Naive B cell (primary cell): Measurements from ENCODE around the gene RASL11A. TPM values are rescaled to one million over a fixed set of nuclear protein-coding genes. Genes with fewer than 3 reads are reported as not detected.
"Not testable (repeated sequence)": the region's sequence is repeated elsewhere in the genome, so short reads cannot be mapped to it uniquely, and the experiment has no call there.

Experiments
- ATAC-seq, 2 donors: fragments of 150-1000 bp; cut with Tn5 transposase; 2 replicates each; pipeline ENCODE4 v1.10.0; 2021; ENCODE audit warnings: low read depth in 2 of 2, mild to moderate bottlenecking in 2 of 2, moderate library complexity in 2 of 2
- DNase-seq: peaks from one replicate; pipeline ENCODE4 v3.0.0; 2022
- H3K27ac Mint-ChIP-seq, 6 donors: one replicate each; pipeline ENCODE4 v1.8.0; 2020 to 2022; ENCODE audit warnings: mild to moderate bottlenecking in 6 of 6, mixed read lengths in 6 of 6, moderate library complexity in 5 of 6, inconsistent platforms in 2 of 6
- H3K27me3 Mint-ChIP-seq, 3 donors: one replicate each; pipeline ENCODE4 v1.8.0; 2021 to 2022; ENCODE audit warnings: mixed read lengths in 3 of 3, mild to moderate bottlenecking in 1 of 3
- H3K36me3 Mint-ChIP-seq, 2 donors: one replicate each; pipeline ENCODE4 v1.8.0; 2020 to 2022; ENCODE audit warnings: mixed read lengths in 2 of 2, inconsistent platforms in 1 of 2, mild to moderate bottlenecking in 1 of 2
- H3K4me1 Mint-ChIP-seq, 3 donors: one replicate each; pipeline ENCODE4 v1.8.0; 2020 to 2022; ENCODE audit warnings: mixed read lengths in 3 of 3, inconsistent platforms in 1 of 3, mild to moderate bottlenecking in 1 of 3, moderate library complexity in 1 of 3
- H3K4me3 Mint-ChIP-seq, 8 donors: one replicate each; pipeline ENCODE4 v1.8.0; 2020 to 2022; ENCODE audit warnings: mild to moderate bottlenecking in 8 of 8, mixed read lengths in 8 of 8, moderate library complexity in 8 of 8, inconsistent platforms in 2 of 8
- H3K9me3 Mint-ChIP-seq, 7 donors: one replicate each; pipeline ENCODE4 v1.8.0; 2020 to 2022; ENCODE audit warnings: mixed read lengths in 7 of 7, mild to moderate bottlenecking in 5 of 7, inconsistent platforms in 2 of 7, moderate library complexity in 1 of 7
- polyA plus RNA-seq, 6 donors: library from polyadenylated mRNA; unstranded; fragments of 300-500 nt; fragmentation: Illumina TruSeq; gene quantifications; one replicate each; pipeline ENCODE4 v1.2.3, GENCODE V29; 2021; ENCODE audit warnings: low read depth in 6 of 6

RASL11A gene
- polyA plus RNA-seq, 6 donors from 2014 or later, result 1.2 to 15.9 (median 9.5) TPM; not detected in 1

DNA sequence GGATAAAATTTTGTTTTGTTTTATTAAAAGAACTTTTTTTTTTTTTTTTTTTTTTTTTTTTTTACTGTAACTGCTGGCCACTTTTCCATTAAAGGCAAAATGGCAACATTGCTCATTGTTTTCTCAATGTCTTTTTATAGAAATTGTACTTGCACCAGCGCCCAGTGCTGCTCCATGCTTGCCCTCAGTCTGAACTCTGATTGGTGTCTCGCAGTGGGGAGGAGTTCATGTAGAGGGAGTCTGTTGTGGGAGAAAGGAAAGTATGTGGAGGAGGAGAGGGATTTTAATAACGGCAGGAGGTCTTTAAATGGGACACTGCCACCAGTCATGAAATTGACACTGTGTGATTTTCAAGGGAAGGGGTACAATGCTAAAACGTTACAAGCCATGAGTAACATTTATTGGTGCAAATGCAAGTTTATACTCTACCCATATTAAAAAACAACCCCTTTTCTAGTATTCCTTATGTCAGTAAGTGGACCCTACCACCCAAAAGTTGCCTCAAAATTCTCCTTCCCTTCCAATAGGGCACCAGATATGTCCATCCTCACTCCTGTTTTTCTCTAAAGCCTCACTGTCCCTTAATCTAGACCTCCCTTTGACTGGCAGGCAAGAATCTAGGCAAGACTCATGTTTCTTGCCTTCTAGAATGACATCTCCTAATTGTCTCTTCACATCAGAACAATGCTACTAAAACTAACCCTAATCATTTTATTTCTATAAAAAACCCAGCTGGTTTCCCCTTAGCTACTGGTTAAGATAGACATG, 3.2 kb downstream of the RASL11A start:
- DNase-seq (no peak), ATAC-seq (no peak)
- no peaks in the 10 kb centered on the region for H3K9me3 Mint-ChIP-seq
- no peaks in the 10 kb centered on the region for H3K36me3 Mint-ChIP-seq
- peak overlapping the region in 2 of 8 donors; percentile 10 to 79 for H3K4me3 Mint-ChIP-seq
- H3K4me1 Mint-ChIP-seq, result peaks cover 13 to 22% (median 17%) of the 10 kb centered on the region in 3 donors
- H3K27me3 Mint-ChIP-seq, result peaks cover 0 to 7% (median 4%) of the 10 kb centered on the region in 3 donors
- H3K27ac Mint-ChIP-seq, result peak overlapping the region in 1 of 6 donors; percentile 86

DNA sequence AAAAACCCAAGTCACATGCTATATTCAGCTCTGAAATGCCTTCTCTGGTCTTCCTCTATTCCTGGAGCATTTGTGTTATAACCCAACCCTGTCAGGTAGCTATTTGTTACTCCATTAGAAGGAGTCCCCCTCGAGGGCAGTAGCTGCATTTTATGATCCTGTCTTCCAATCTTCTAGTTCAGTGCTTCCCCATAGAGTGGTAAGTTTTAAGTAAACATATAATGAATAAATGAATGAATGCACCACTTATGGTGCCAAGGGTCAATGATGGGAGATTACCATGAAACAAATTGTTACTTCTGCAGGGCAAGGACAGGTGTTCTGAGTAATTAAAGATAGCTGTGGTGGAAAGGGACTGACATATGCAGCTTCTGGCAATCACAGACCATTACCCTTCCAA, 4.0 kb downstream of the RASL11A start:
- peaks cover 0 to 7% (median 4%) of the 10 kb centered on the region in 3 donors for H3K27me3 Mint-ChIP-seq
- DNase-seq (no peak), ATAC-seq (no peak)
- no peak overlapping the region for H3K27ac Mint-ChIP-seq
- H3K4me3 Mint-ChIP-seq, result peak overlapping the region in 2 of 8 donors; percentile 2 to 79
- no peaks in the 10 kb centered on the region for H3K9me3 Mint-ChIP-seq
- H3K36me3 Mint-ChIP-seq, result no peaks in the 10 kb centered on the region
- peaks cover 16 to 30% (median 18%) of the 10 kb centered on the region in 3 donors for H3K4me1 Mint-ChIP-seq

DNA sequence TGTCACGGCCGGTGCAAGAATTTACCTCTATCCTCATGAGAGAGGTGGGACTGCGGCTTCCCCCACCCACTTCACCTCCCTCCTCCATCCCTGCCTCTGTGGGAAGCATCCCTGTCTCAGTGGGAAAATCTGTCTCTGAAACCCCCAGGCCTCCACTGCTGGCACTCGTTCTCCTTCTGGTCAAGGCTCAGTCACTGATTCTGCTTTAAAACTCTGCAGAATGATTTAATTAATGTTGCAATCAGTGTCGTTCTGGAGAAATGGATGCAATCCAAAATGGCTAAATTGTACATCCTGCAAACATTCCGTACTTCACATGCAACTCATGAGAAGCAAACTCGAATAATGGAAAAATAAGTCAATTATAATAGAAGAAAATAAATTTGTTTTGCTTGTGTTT, 5.6 kb downstream of the RASL11A start:
- DNase-seq, result no peak
- no peak overlapping the region for H3K4me3 Mint-ChIP-seq
- no peak overlapping the region for H3K27ac Mint-ChIP-seq
- H3K36me3 Mint-ChIP-seq, result no peaks in the 10 kb centered on the region
- peaks cover 0 to 7% (median 4%) of the 10 kb centered on the region in 3 donors for H3K27me3 Mint-ChIP-seq
- H3K4me1 Mint-ChIP-seq, result peaks cover 7 to 21% (median 11%) of the 10 kb centered on the region in 3 donors
- H3K9me3 Mint-ChIP-seq, result no peaks in the 10 kb centered on the region
- no peak for ATAC-seq

DNA sequence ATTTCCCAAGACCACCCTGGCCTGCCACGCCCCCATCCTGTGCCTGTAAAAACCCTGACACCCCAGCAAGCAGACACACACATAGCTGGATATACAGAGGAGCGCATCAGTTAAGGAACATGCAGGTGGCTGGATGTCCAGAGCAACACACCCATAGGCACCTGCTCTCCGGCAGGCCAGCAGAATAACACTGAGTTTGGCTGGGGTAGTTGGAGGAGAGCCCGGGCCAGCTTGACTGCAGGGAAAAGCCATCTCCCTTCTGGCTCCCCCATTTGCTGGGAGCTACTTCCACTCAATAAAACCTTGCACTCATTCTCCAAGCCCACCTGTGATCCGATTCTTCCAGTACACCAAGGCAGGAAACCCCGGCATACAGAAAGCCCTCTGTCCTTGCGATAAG, 8.9 kb downstream of the RASL11A start:
- H3K9me3 Mint-ChIP-seq, result no peaks in the 10 kb centered on the region
- H3K27me3 Mint-ChIP-seq, result peaks cover 0 to under 1% (median 0%) of the 10 kb centered on the region in 3 donors
- peaks cover 8 to 15% (median 10%) of the 10 kb centered on the region in 3 donors for H3K4me1 Mint-ChIP-seq
- no peak overlapping the region for H3K4me3 Mint-ChIP-seq
- H3K27ac Mint-ChIP-seq, result no peak overlapping the region
- H3K36me3 Mint-ChIP-seq, result no peaks in the 10 kb centered on the region
- DNase-seq (no peak), ATAC-seq (no peak)

DNA sequence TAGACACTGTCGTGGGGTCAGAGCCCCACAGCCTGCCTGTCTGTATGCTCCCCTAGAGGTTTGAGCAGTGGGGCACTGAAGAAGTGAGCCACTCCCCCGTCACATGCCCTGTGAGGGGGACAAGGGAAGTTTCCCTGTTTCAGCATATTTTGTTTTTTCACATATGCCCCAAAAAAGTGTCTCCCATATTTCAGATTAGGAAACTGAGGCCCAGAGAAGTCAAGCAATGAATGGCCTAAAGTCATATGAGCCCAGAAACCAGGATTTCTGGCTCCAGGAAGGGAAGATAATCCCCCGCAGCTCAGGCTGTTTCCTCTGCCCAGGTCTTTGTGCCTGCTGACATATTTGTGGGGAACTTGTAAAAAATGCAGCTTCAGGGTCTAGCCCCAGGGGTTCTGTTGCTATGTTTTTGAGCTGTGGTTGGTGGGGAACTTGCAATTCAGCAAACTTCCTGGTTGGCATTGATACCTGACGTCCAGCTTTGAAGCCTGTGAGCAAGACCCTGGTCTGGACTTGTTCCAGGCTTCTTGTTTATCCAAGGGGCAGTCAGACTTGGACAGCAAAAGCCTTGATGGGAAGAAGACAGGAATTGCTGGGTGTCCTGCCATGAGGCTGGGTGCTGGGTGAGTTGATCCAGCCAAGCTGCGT, 9.5 kb downstream of the RASL11A start:
- ATAC-seq, result no peak
- H3K36me3 Mint-ChIP-seq, result no peaks in the 10 kb centered on the region
- no peak for DNase-seq
- no peak overlapping the region for H3K4me3 Mint-ChIP-seq
- H3K27me3 Mint-ChIP-seq, result no peaks in the 10 kb centered on the region
- H3K4me1 Mint-ChIP-seq, result peaks cover 8 to 15% (median 10%) of the 10 kb centered on the region in 3 donors
- no peak overlapping the region for H3K27ac Mint-ChIP-seq
- no peaks in the 10 kb centered on the region for H3K9me3 Mint-ChIP-seq

DNA sequence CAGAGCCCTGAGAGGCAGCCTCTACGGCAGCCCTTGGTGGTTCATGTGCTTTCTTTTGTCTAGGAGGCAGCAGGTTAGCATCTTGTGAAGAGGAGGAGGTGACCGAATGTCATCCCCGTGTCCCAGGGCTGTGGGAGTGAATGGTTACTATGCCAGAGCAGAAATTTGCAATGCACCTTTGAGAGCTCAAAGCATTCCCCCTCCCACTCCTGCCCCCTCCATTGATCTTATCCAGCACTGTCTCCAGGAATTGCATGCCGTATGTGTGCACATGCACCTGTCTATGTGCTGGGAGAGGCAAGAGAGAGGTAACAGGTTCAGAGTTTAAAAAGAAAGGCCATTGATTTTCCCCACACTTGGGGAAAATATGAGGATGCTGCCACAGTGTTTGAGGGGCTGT, 10.2 kb downstream of the RASL11A start:
- H3K27ac Mint-ChIP-seq, result no peak overlapping the region
- DNase-seq (no peak), ATAC-seq (no peak)
- no peak overlapping the region for H3K4me3 Mint-ChIP-seq
- H3K36me3 Mint-ChIP-seq, result no peaks in the 10 kb centered on the region
- peaks cover 4 to 6% (median 5%) of the 10 kb centered on the region in 3 donors for H3K27me3 Mint-ChIP-seq
- peaks cover 8 to 15% (median 15%) of the 10 kb centered on the region in 3 donors for H3K4me1 Mint-ChIP-seq
- no peaks in the 10 kb centered on the region for H3K9me3 Mint-ChIP-seq

DNA sequence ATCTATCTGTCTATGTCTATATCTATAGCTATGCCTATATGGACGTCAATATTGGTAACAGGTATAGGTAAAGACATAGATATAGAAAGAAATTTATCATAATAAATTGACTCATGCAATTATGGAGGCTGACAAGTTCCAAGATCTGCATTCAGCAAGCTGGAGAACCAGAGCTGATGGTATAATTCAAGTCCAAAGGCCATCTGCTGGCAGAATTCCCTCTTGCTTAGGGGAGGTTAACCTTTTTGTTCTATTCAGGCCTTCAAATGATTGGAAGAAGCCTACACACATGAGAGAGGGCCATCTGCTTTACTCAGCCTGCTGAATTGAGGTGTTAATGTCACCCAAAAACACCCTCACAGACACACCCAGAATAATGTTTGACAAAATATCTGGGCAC, 10.8 kb downstream of the RASL11A start:
- Mint-ChIP-seq H3K27me3 (peaks cover 5 to 8% (median 5%) of the 10 kb centered on the region in 3 donors), H3K4me1 (peaks cover 8 to 16% (median 15%) of the 10 kb centered on the region in 3 donors), H3K27ac (peak overlapping the region in 1 of 6 donors; percentile 39), H3K9me3 (no peaks in the 10 kb centered on the region), H3K4me3 (no peak overlapping the region), H3K36me3 (no peaks in the 10 kb centered on the region)
- no peak for ATAC-seq
- DNase-seq, result no peak

DNA sequence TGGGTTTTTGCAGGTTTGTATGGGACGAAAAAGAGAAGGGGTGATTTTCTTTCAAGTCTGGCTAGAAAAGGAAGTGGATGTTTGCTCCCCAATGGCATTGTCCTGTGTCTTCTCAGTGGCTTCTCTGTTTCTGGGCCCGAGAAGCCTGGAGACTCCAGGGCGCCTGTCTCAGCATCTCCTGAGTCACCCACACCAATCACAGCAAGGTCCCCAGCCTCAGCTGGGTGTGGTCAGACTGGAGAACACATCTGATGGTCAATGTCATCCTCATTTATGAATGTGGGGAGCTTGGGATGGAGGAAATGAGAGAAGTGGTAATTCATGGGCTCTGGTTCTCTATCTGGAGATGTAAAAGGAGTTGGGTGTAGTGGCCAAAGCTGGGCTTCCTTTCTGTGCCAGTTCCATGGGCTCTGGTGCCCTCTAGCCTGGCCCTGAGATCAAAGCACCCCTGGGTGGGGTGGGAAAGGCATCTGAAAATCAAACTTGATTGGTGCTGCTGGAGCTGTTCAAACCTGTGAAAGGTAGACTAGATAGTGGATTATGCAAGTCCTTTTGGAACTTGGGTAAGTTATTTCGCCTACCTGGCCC, 13.4 kb downstream of the RASL11A start:
- Mint-ChIP-seq H3K4me3 (peak overlapping the region in 1 of 8 donors; percentile 9), H3K27me3 (peaks cover 5 to 8% (median 5%) of the 10 kb centered on the region in 3 donors), H3K4me1 (peaks cover 8 to 16% (median 14%) of the 10 kb centered on the region in 3 donors), H3K9me3 (no peaks in the 10 kb centered on the region), H3K36me3 (no peaks in the 10 kb centered on the region), H3K27ac (peak overlapping the region in 1 of 6 donors; percentile 81)
- peak; percentile 35 for DNase-seq
- peak; percentile 78 to 84 for ATAC-seq

DNA sequence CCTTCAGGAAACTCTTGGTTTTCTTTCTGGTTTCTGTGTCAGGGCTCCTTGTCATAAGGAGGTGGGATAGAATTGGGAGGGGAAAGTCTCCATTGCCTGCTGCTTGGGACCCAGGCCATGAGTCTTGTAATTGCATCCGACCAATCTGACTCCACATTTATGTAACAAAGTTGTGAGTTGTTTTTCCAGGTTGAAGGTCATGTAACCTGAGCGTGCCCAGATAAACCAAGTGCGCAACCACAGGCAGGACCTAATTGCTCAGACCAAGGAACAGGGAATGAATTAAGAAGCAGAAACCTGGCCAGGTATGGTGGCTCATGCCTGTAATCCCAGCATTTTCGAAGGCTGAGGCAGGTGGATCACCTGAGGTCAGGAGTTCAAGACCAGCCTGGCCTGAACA, 17.8 kb downstream of the RASL11A start:
- DNase-seq, result no peak
- Mint-ChIP-seq H3K9me3 (no peaks in the 10 kb centered on the region), H3K4me3 (no peak overlapping the region), H3K4me1 (peaks cover 13 to 25% (median 18%) of the 10 kb centered on the region in 3 donors), H3K27ac (no peak overlapping the region), H3K27me3 (peaks cover 5 to 8% (median 5%) of the 10 kb centered on the region in 3 donors), H3K36me3 (no peaks in the 10 kb centered on the region)
- no peak for ATAC-seq

DNA sequence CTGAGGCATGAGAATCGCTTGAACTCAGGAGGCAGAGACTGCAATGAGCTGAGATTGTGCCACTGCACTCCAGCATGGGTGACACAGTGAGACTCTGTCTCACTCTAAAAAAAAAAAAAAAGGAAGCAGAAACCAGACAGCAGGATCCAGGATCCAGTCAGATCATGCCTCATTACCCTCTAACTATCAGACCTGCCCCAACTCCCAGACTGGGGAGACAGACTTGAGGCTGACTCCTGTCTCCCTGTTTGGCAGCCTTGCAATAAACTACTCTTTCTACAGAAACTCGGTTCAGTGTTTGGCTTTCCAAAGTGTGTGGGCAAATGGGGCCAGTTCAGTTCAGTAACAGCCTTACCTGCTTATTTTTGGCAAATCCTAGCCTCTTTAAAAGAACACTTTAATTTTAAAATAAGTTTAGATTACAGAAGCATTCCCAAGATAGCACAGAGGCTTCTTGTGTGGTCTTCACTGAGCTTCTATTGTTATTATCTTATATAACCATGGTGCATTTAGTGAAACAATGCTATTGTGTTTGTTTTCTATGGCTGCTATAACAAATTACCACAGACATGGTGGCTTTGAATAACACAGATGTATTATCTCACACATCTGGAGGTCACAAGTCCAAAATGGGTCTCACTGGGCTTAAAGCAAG, 18.5 kb downstream of the RASL11A start:
- Mint-ChIP-seq H3K27ac (no peak overlapping the region), H3K27me3 (peaks cover 5 to 8% (median 5%) of the 10 kb centered on the region in 3 donors), H3K4me3 (no peak overlapping the region), H3K9me3 (no peaks in the 10 kb centered on the region), H3K36me3 (no peaks in the 10 kb centered on the region), H3K4me1 (peaks cover 16 to 27% (median 21%) of the 10 kb centered on the region in 3 donors)
- DNase-seq (no peak), ATAC-seq (no peak)

DNA sequence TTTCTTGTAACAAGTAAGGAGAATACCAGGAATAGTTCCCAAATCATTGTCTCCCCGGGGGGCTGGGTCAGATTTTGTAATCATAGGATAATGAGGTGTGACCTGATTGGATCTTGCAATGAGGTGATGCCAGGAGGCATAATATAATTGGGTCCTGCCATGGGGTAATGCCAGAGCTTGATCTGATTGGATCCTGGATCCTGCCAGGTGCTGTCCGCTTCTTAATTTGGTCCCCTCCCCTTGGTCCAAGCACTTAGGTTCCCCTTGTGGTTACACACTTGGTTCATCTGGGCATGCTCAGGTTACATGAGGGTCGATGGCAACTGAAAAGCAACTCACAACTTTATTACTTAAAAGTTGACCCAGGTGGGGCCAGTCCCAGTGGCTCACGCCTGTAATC, 20.1 kb downstream of the RASL11A start:
- H3K9me3 Mint-ChIP-seq, result no peaks in the 10 kb centered on the region
- H3K4me3 Mint-ChIP-seq, result no peak overlapping the region
- peaks cover 1 to 4% (median 2%) of the 10 kb centered on the region in 3 donors for H3K27me3 Mint-ChIP-seq
- no peaks in the 10 kb centered on the region for H3K36me3 Mint-ChIP-seq
- DNase-seq (no peak), ATAC-seq (no peak)
- peaks cover 19 to 32% (median 22%) of the 10 kb centered on the region in 3 donors for H3K4me1 Mint-ChIP-seq
- H3K27ac Mint-ChIP-seq, result no peak overlapping the region

DNA sequence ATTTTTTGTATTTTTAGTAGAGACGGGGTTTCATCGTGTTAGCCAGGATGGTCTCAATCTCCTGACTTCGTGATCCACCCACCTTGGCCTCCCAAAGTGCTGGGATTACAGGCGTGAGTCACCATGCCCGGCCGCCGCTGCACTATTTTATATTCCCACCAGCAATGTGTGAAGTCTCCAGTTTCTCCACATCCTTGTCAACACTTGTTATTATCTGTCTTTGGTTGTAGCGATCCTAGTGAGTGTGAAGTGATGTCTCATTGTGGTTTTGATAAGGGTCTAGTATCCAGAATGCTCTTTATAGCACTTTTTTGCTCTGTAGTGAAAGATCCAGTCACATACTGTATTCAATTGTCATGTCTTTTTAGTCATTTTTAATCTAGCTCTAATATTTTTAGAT, 21.3 kb downstream of the RASL11A start:
- not testable (repeated sequence) for DNase-seq, H3K4me3 Mint-ChIP-seq, H3K36me3 Mint-ChIP-seq, H3K27me3 Mint-ChIP-seq, H3K9me3 Mint-ChIP-seq, ATAC-seq
- Mint-ChIP-seq H3K27ac (peak overlapping the region in 2 of 6 donors; percentile 38 to 44), H3K4me1 (peaks cover 19 to 32% (median 20%) of the 10 kb centered on the region in 3 donors)

DNA sequence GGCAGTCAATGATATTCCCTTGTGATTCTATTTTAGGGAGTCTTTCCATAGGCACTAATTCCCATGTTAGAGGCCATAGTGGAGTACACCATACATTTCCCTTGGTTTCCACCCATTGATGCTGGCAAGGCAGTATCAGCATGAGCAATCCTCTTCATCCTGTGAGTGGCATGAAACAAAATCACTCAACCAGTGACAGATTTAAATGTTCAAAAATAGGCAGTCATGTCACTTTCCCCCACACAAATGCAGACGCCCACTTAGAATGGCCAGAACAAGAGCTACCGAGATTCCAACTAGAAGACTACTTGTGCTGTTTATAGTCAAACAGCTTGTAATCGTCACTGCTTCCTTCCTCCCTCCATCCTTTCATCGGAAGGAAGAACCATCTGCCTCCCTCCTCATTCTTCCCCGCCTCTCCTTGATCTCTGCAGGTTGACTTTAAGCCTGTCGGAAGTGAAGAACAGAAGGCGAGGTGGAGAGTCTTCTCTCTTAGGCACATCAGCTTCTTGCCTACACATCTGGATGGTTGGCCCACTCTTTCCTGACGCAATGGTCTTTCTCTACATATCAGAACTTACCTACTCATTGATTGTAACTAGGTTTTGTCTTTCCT, 22.6 kb downstream of the RASL11A start:
- peaks cover 19 to 32% (median 20%) of the 10 kb centered on the region in 3 donors for H3K4me1 Mint-ChIP-seq
- peak overlapping the region in 5 of 6 donors; percentile 59 to 95 (median 75) for H3K27ac Mint-ChIP-seq
- H3K36me3 Mint-ChIP-seq, result no peaks in the 10 kb centered on the region
- no peaks in the 10 kb centered on the region for H3K9me3 Mint-ChIP-seq
- H3K4me3 Mint-ChIP-seq, result peak overlapping the region in 7 of 8 donors; percentile 3 to 58 (median 44)
- ATAC-seq (peak in 1 of 2 donors; percentile 37), DNase-seq (no peak)
- peaks cover 0 to 5% (median 4%) of the 10 kb centered on the region in 3 donors for H3K27me3 Mint-ChIP-seq
